T-helper 2 cell treated with Interferon-gamma antibody and Interleukin-4, amounts not matched to agents 5 μg/mL and 100 μg/mL, for 36 hours (primary cell): ENCODE data around the gene CAGE1.
"Not testable (repeated sequence)": the region's sequence is repeated elsewhere in the genome, so short reads cannot be mapped to it uniquely, and the experiment has no call there.

ENCODE experiments used
- DNase-seq: peaks from one replicate; pipeline ENCODE4 v3.0.0; 2021; ENCODE audit warnings: low spot score
- H3K27ac Mint-ChIP-seq: one replicate; pipeline ENCODE4 v1.8.0; 2021; ENCODE audit warnings: mild to moderate bottlenecking, mixed read lengths
- H3K27me3 Mint-ChIP-seq: one replicate; pipeline ENCODE4 v1.8.0; 2021; ENCODE audit warnings: low read depth, mixed read lengths
- H3K36me3 Mint-ChIP-seq: one replicate; pipeline ENCODE4 v1.8.0; 2021; ENCODE audit warnings: low read depth, mixed read lengths
- H3K4me1 Mint-ChIP-seq: one replicate; pipeline ENCODE4 v1.8.0; 2021; ENCODE audit warnings: low read depth, mixed read lengths
- H3K4me3 Mint-ChIP-seq: one replicate; pipeline ENCODE4 v1.8.0; 2022; ENCODE audit warnings: mild to moderate bottlenecking, moderate library complexity, mixed read lengths
- H3K9me3 Mint-ChIP-seq: one replicate; pipeline ENCODE4 v1.8.0; 2021; ENCODE audit warnings: mixed read lengths

Gene CAGE1

DNA sequence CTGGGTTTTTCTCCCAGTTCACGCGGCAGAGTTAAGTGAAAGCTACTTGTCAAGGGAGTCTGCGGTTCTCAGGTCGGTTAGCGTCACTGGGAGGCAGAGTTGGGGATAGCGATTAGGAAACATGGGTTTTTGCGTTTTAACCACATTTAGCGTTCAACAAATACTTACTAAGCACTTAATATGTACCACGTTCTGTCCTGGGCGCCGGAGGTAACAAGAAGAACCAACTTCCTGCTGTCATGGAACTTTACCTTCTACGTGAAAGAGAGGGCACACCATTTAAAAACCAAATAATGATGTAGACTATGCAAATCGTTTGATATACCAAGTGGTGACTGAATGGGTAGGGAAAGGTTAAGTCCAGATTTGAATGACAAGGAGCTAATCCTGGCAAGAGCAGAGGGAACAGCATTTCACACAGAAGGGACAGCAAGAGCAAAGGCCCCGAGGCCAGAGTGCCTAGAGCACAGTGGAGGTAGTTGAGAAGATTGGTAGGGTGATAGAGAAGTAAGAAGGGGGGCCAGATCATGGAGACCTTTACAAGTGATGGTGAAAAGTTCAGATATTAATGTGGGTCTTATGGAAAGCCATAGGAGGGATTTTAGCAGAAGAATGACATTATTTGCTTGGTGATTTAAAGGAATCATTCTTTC is 810 bp upstream of the CAGE1 start:
- DNase-seq = no peak
- H3K27me3 Mint-ChIP-seq = peaks cover under 1% of the 10 kb centered on the region
- H3K4me3 Mint-ChIP-seq = peak overlapping the region; percentile 95
- H3K4me1 Mint-ChIP-seq = peaks cover 34% of the 10 kb centered on the region
- no peaks in the 10 kb centered on the region for H3K9me3 Mint-ChIP-seq
- H3K27ac Mint-ChIP-seq = peak overlapping the region; percentile 94
- H3K36me3 Mint-ChIP-seq = peaks cover 30% of the 10 kb centered on the region

DNA sequence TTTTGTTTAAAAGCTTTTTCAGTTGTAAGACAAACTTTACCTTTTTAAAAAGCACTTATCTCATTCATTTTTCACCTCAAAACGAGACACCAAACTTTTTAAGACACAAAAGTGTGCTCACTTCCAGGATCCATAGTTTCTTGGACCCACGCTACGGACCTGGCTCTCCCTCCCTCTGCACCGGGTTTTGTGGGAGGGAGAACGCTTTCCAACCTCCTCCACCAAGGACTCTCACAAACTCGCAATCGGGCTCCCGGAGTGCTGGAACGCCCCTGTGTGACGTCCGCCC is 436 bp downstream of the CAGE1 start:
- Mint-ChIP-seq H3K4me1 (peaks cover 34% of the 10 kb centered on the region), H3K27me3 (peaks cover 2% of the 10 kb centered on the region), H3K4me3 (peak overlapping the region; percentile 95), H3K9me3 (no peaks in the 10 kb centered on the region), H3K36me3 (peaks cover 22% of the 10 kb centered on the region), H3K27ac (peak overlapping the region; percentile 94)
- no peak for DNase-seq

DNA sequence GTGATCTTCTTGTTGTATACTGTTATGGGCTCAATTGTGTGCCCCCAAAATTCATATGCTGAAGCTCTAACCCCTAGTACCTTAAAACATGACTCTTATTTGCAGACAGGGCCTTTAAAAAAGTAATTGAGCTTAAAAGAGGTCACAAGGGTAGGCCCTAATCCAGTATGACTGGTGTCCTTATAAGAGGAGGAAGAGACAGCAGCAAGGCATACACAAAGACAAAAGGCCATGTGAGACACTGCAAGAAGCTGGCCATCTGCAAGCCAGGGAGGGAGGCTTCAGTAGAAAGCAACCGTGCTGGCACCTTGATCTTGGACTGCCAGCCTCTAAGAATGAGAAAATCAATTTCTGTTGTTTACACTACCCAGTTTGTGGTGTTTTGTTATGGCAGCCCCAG is 8.4 kb downstream of the CAGE1 start:
- H3K4me1 Mint-ChIP-seq = no peaks in the 10 kb centered on the region
- no peaks in the 10 kb centered on the region for H3K36me3 Mint-ChIP-seq
- H3K9me3 Mint-ChIP-seq = no peaks in the 10 kb centered on the region
- DNase-seq = no peak
- no peak overlapping the region for H3K4me3 Mint-ChIP-seq
- H3K27ac Mint-ChIP-seq = no peak overlapping the region
- peaks cover 14% of the 10 kb centered on the region for H3K27me3 Mint-ChIP-seq

DNA sequence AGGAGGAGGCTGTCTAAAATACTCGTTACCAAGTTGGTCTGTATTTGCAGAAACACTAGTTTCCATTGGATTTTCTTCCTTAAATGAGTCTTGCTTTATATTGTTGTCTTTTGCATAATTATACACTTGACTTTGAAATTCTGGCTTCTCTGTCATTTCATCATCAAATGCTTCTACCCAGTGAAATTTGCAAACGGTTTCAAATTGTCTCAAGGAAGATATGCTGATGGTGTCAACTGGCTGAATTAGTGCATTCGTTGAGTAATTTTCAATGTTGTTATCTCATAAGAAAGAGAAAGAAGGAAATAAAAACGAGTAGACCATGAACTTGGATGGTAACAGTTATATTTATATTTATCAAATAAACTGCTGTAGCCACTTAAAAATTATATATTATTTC is 10.8 kb downstream of the CAGE1 start:
- H3K4me1 Mint-ChIP-seq = peaks cover 4% of the 10 kb centered on the region

DNA sequence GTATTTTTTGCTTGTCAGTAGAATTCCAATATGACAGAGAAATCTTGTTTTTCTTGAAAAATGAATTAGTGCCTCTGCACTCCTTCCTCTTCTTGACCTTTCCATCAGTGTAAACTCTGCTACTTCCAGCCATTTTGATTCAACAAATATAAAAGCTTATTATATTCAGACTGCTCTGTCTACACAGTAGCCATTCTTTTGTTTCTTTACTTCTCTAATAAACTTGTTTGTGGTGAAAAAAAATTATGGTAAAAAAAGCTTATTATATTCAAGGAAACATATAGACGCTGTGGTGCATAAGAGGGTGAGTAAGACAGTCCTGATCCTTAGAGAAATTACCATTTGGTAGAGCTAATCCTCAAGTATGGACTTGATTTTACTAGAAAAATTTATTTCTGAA is 11.6 kb downstream of the CAGE1 start:
- DNase-seq = no peak
- Mint-ChIP-seq H3K27ac (no peak overlapping the region), H3K9me3 (no peaks in the 10 kb centered on the region), H3K4me3 (no peak overlapping the region), H3K27me3 (peaks cover 19% of the 10 kb centered on the region), H3K36me3 (no peaks in the 10 kb centered on the region), H3K4me1 (peaks cover 4% of the 10 kb centered on the region)

More for the DNA sequence above, 10.8 kb downstream of the CAGE1 start:
- H3K27me3 Mint-ChIP-seq = peaks cover 13% of the 10 kb centered on the region
- no peak for DNase-seq
- H3K9me3 Mint-ChIP-seq = no peaks in the 10 kb centered on the region
- no peak overlapping the region for H3K27ac Mint-ChIP-seq
- H3K4me3 Mint-ChIP-seq = no peak overlapping the region
- H3K36me3 Mint-ChIP-seq = no peaks in the 10 kb centered on the region

DNA sequence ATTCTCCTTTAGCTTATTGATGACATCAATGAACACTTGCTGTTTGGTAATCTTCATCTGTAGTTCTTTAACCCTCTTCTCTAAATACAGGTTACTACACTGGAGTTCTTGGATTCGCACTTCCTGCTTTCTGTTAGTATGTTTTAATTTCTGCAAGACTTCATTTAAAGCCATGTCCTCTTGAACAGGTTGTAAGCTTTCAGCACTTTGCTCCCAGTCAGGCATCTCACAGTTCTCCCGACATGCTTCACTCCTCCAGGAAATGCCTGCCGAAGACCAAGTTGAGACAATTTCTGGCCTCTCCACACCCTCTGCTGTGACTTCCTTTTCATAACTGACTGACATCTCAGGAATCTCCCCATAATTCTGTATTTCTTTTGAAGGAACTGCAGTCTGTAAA is 15.8 kb downstream of the CAGE1 start:
- no peak overlapping the region for H3K27ac Mint-ChIP-seq
- H3K4me3 Mint-ChIP-seq = no peak overlapping the region
- H3K27me3 Mint-ChIP-seq = peaks cover 20% of the 10 kb centered on the region
- H3K36me3 Mint-ChIP-seq = no peaks in the 10 kb centered on the region
- H3K4me1 Mint-ChIP-seq = peaks cover 4% of the 10 kb centered on the region
- no peaks in the 10 kb centered on the region for H3K9me3 Mint-ChIP-seq
- no peak for DNase-seq

DNA sequence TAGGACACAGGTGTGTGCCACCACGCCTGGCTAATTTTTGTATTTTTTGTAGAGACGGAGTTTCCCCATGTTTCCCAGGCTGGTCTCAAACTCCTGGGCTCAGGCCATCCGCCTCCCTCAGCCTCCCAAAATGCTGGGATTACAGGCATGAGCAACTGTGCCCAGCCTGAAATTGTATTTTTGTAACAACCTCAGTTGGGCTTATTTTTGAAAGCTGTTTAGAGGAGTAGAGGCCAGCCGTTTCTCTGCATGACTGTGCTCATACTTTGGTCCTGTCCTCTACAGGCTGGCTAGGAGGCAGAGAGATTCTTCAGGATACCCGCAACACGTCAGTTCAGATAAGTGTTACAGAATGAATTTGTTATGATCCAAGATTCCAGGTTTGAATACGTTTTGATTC is 22.1 kb downstream of the CAGE1 start:
- H3K4me1 Mint-ChIP-seq = no peaks in the 10 kb centered on the region
- no peaks in the 10 kb centered on the region for H3K36me3 Mint-ChIP-seq
- no peak overlapping the region for H3K27ac Mint-ChIP-seq
- no peaks in the 10 kb centered on the region for H3K9me3 Mint-ChIP-seq
- H3K27me3 Mint-ChIP-seq = peaks cover 16% of the 10 kb centered on the region
- DNase-seq = no peak
- H3K4me3 Mint-ChIP-seq = no peak overlapping the region

DNA sequence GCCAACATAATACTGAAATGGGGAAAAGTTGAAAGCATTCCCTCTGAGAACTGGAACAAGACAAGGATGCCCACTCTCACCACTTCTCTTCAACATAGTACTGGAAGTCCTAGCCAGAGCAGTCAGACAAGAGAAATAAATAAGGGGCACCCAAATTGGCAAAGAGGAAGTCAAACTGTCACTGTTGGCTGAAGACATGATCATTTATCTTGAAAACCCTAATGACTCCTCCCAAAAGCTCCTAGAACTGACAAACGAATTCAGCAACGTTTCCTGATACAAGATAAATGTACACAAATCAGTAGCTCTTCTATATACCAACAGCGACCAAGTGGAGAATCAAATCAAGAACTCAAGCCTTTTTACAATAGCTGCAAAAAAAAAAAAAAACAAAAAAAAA is 37.6 kb downstream of the CAGE1 start:
- not testable (repeated sequence) for DNase-seq, H3K9me3 Mint-ChIP-seq, H3K36me3 Mint-ChIP-seq, H3K27ac Mint-ChIP-seq, H3K4me1 Mint-ChIP-seq, H3K4me3 Mint-ChIP-seq
- H3K27me3 Mint-ChIP-seq = peaks cover 48% of the 10 kb centered on the region

DNA sequence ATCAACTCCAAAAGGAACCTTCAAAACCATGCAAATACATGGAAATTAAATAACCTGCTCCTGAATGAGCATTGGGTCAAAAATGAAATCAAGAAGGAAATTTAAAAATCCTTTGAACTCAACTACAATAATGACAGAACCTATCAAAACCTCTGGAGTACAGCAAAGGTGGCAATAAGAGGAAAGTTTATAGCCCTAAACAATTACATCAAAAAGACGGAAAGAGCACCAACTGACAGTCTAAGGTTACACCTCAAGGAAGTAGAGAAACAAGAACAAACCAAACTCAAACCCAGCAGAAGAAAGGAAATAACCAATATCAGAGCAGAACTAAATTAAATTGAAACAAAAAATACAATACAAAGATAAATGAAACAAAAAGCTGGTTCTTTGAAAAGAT is 39.0 kb downstream of the CAGE1 start:
- not testable (repeated sequence) for H3K27ac Mint-ChIP-seq, H3K4me1 Mint-ChIP-seq, H3K9me3 Mint-ChIP-seq, DNase-seq, H3K4me3 Mint-ChIP-seq, H3K36me3 Mint-ChIP-seq
- peaks cover 48% of the 10 kb centered on the region for H3K27me3 Mint-ChIP-seq

DNA sequence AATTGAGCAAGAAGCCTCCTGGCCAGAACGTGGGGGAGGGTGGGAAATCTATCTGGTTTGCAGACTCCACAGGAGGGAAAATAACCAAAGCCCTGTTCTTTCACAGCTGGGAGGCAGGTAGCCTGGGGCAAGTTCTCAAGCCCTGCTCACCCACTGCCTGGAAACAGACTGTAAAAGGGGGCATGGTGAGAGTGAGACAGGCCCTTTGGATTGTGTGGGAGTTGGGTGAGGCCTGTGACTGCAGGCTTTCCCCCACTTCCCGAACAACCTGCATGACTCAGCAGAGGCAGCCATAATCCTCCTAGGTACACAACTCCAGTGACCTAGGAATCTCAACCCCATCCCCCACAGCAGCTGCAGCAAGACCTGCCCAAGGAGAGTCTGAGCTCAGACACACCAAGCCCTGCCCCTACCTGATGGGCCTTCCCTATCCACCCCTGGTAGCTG is 42.0 kb downstream of the CAGE1 start:
- not testable (repeated sequence) for H3K36me3 Mint-ChIP-seq, H3K27ac Mint-ChIP-seq, H3K9me3 Mint-ChIP-seq, H3K4me3 Mint-ChIP-seq, H3K4me1 Mint-ChIP-seq, DNase-seq
- H3K27me3 Mint-ChIP-seq = peaks cover 33% of the 10 kb centered on the region

DNA sequence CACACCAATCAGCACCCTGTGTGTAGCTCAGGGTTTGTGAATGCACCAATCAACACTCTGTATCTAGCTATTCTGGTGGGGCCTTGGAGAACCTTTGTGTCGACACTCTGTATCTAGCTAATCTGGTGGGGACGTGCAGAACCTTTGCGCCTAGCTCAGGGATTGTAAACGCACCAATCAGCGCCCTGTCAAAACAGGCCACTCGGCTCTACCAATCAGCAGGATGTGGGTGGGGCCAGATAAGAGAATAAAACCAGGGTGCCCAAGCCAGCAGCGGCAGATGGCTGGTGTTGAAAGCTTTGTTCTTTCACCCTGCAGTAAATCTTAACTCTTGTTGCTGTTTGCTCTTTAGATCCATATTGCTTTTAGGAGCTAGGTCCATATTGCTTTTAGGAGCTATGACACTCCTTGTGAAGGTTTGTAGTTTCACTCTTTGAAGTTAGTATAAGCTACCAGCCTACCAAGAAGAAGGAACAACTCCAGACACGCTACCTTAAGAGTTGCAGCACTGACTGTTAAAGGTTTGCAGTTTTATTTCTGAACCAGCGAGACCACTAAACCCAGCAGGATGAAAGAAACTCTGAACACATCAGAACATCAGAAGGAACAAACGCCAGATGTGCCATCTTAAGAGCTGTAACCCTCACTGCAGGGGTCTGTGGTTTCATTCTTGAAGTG is 44.6 kb downstream of the CAGE1 start:
- H3K27ac Mint-ChIP-seq, H3K9me3 Mint-ChIP-seq, H3K36me3 Mint-ChIP-seq, DNase-seq, H3K4me1 Mint-ChIP-seq, H3K4me3 Mint-ChIP-seq: not testable (repeated sequence)
- peaks cover 12% of the 10 kb centered on the region for H3K27me3 Mint-ChIP-seq

DNA sequence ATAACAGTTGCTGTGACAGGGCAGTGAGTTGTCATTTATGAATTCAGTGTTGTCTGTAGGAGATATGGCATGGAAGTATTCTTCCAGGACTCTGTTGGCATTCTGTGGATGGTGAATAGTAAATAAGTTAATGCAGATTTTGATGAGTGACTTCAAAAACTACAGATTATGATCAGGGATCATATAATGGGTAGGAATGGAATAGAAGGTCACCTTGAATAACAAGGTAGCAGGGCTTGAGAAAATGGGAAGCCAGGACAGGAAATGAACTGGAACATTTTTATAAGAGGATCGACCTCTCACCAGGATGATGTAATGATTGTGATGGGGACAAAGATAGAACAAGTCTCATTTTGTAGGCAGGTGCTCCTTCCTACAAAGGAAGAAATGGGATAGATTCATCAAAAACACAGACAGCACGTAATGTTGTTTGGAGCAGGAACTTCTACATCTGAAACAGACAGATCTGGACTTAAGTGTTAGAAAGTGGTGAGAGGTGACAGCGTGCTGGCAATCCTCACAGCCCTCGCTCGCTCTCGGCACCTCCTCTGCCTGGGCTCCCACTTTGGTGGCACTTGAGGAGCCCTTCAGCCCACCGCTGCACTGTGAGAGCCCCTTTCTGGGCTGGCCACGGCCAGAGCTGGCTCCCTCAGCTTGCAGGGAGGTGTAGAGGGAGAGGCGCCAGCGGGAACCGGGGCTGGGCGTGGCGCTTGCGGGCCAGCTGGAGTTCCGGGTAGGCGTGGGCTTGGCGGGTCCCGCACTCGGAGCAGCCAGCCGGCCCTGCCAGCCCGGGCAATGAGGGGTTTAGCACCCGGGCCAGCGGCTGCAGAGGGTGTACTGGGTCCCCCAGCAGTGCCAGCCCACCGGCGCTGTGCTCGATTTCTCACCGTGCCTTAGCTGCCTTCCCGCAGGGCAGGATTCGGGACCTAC is 45.7 kb downstream of the CAGE1 start:
- Mint-ChIP-seq H3K27me3 (peaks cover 11% of the 10 kb centered on the region), H3K9me3 (no peaks in the 10 kb centered on the region), H3K27ac (no peak overlapping the region), H3K4me3 (no peak overlapping the region), H3K36me3 (no peaks in the 10 kb centered on the region), H3K4me1 (peaks cover 1% of the 10 kb centered on the region)
- no peak for DNase-seq

DNA sequence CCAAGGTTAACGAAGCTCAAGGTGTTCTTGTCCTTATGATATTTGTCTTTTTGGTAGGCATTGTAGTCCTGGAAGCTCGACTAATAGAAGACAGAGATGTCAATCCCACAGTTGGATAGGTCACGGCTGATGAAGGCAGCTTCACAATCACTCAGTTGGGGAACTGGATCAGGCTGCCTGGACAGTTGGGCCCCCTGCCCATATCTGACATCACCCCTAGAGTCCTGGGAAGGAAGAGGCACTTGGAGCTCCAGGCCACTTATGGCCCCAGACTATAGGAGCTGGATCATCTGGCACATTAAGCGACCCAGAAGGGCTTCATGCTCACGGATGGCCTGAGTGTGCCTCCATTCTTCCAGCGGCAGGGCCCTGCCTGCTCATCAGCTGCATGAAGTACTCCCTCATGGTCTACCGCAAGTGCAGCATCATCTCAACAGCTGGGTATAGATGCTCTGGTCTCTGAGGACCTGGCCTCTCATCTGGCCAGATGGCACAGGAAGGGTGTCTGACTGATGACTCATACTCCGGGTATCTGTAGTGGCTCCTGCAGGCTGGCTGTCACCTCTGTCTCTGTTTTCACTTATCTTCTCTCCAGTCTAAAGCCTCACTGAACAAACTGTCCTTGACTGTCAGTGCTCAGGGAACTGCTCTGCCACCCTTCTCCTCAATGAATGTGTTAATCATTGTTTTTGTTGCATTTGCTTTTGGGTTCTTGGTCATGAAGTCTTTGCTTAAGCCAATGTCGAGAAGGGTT is 47.4 kb downstream of the CAGE1 start:
- Mint-ChIP-seq H3K27me3 (peaks cover 21% of the 10 kb centered on the region), H3K9me3 (no peaks in the 10 kb centered on the region), H3K27ac (no peak overlapping the region), H3K4me3 (no peak overlapping the region), H3K4me1 (peaks cover 1% of the 10 kb centered on the region), H3K36me3 (no peaks in the 10 kb centered on the region)
- no peak for DNase-seq

DNA sequence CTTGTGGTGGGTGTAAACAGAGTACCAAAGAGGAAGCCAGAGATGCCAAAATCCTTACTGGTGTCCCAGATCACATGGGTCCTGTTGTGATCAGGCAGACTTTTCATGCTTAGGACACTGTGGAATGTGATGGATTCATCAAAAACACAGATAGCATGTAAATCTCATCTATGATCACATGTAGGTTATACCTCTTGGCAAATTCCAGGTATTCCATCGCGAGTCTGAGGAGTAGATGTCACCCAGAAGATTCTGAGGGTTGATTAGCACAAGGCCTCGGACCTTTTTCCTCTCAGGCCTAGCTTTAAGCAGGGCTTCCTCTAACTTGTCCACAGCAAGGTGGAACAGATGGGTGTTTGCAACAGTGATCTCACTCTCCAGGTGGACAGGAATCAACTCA is 48.3 kb downstream of the CAGE1 start:
- H3K4me3 Mint-ChIP-seq = no peak overlapping the region
- H3K9me3 Mint-ChIP-seq = no peaks in the 10 kb centered on the region
- no peaks in the 10 kb centered on the region for H3K36me3 Mint-ChIP-seq
- DNase-seq = no peak
- no peak overlapping the region for H3K27ac Mint-ChIP-seq
- H3K4me1 Mint-ChIP-seq = peaks cover 1% of the 10 kb centered on the region
- H3K27me3 Mint-ChIP-seq = peaks cover 21% of the 10 kb centered on the region
